HepG2 (cell line): Measurements from ENCODE around the gene GRB7. TPM values are rescaled to one million over a fixed set of nuclear protein-coding genes. Genes with fewer than 3 reads are reported as not detected.

Source experiments
- AHR ChIP-seq: IDR thresholded peaks from 2 replicates; pipeline ENCODE4 v1.6.1; 2018; ENCODE audit warnings: missing genetic modification reagents, missing compliant biosample characterization
- EEA1 ChIP-seq: sonication (generic); formaldehyde crosslinking; IDR thresholded peaks from 2 replicates; pipeline ENCODE4 v1.5.1; 2020; ENCODE audit warnings: mild to moderate bottlenecking, missing genetic modification reagents, borderline replicate concordance
- EED ChIP-seq: sonication (generic); formaldehyde crosslinking; IDR thresholded peaks from 2 replicates; pipeline ENCODE4 v1.5.0; 2020; ENCODE audit warnings: mild to moderate bottlenecking, missing genetic modification reagents
- FOXJ3 ChIP-seq: sonication (generic); formaldehyde crosslinking; IDR thresholded peaks from 2 replicates; pipeline ENCODE4 v1.4.0; 2020; ENCODE audit warnings: missing genetic modification reagents, mild to moderate bottlenecking, borderline replicate concordance
- FOXK1 ChIP-seq: sonication (generic); formaldehyde crosslinking; IDR thresholded peaks from 2 replicates; pipeline ENCODE4 v1.4.0; 2020; ENCODE audit warnings: low read depth, missing genetic modification reagents, borderline replicate concordance
- GMEB1 ChIP-seq: sonication (generic); formaldehyde crosslinking; IDR thresholded peaks from 2 replicates; pipeline ENCODE4 v1.5.1; 2020; ENCODE audit warnings: missing genetic modification reagents, mild to moderate bottlenecking, borderline replicate concordance
- HES4 ChIP-seq: sonication (generic); formaldehyde crosslinking; IDR thresholded peaks from 2 replicates; pipeline ENCODE4 v1.9.0; 2021; ENCODE audit warnings: mild to moderate bottlenecking, missing genetic modification reagents, borderline replicate concordance
- HOXD1 ChIP-seq: sonication (generic); formaldehyde crosslinking; IDR thresholded peaks from 2 replicates; pipeline ENCODE4 v1.5.0; 2020; ENCODE audit warnings: missing genetic modification reagents
- MAZ ChIP-seq, 2 experiments: sonication (generic) in 1 of 2; formaldehyde crosslinking in 1 of 2; IDR thresholded peaks; 2 replicates each; pipeline versions ENCODE4 v1.5.0 to v1.6.1; 2012 to 2020; ENCODE audit warnings: low read depth in 2 of 2, mild to moderate bottlenecking in 2 of 2, borderline replicate concordance in 1 of 2, improper control_type of control experiment in 1 of 2, low read length in 1 of 2, missing genetic modification reagents in 1 of 2, moderate library complexity in 1 of 2
- MBD4 ChIP-seq: IDR thresholded peaks from 2 replicates; pipeline ENCODE4 v1.6.1; 2012; ENCODE audit warnings: low read length, inconsistent platforms, borderline replicate concordance
- MXD4 ChIP-seq: IDR thresholded peaks from 2 replicates; pipeline ENCODE4 v1.6.1; 2016; ENCODE audit warnings: mild to moderate bottlenecking, missing biosample characterization, missing genetic modification reagents
- PREB ChIP-seq: sonication (generic); formaldehyde crosslinking; IDR thresholded peaks from 2 replicates; pipeline ENCODE4 v1.4.0; 2020; ENCODE audit warnings: missing genetic modification reagents
- RXRA ChIP-seq: sonication (generic); formaldehyde crosslinking; IDR thresholded peaks from 2 replicates; pipeline ENCODE4 v1.5.1; 2020; ENCODE audit warnings: missing genetic modification reagents
- SIN3A ChIP-seq: IDR thresholded peaks from 2 replicates; pipeline ENCODE4 v1.6.1; 2011; ENCODE audit warnings: low read depth, mild to moderate bottlenecking, control low read depth, low read length, borderline replicate concordance
- STAT5B ChIP-seq: sonication (generic); formaldehyde crosslinking; IDR thresholded peaks from 2 replicates; pipeline ENCODE4 v1.4.0; 2020; ENCODE audit warnings: missing genetic modification reagents
- ZBED4 ChIP-seq: sonication (generic); formaldehyde crosslinking; IDR thresholded peaks from 2 replicates; pipeline ENCODE4 v1.4.0; 2020; ENCODE audit warnings: missing genetic modification reagents, borderline replicate concordance
- ZNF280B ChIP-seq: sonication (generic); formaldehyde crosslinking; IDR thresholded peaks from 2 replicates; pipeline ENCODE4 v1.5.0; 2020; ENCODE audit warnings: missing genetic modification reagents, mild to moderate bottlenecking, borderline replicate concordance
- ZNF761 ChIP-seq: sonication (generic); formaldehyde crosslinking; conservative IDR thresholded peaks from 2 replicates; pipeline ENCODE4 v1.4.0; 2020; ENCODE audit warnings: mild to moderate bottlenecking, missing genetic modification reagents
- polyA plus RNA-seq, 8 experiments: library from polyadenylated mRNA; depleted of rRNA in 3 of 8; stranded (reverse) in 7 of 8; unstranded in 1 of 8; fragments of >200 nt; fragmentation: Illumina TruSeq in 4 of 8; extraction: Trizol in 4 of 8; gene quantifications; 2 replicates each; pipeline versions ENCODE4 v1.2.1 to v1.2.3, GENCODE V29; 2011 to 2016; ENCODE audit warnings: low read depth in 4 of 8, missing spikeins in 1 of 8, mixed read lengths in 1 of 8; ENCODE audit not compliant: insufficient read depth in 1 of 8
- total RNA-seq, 5 experiments: library from RNA; depleted of rRNA; stranded (reverse); fragments of >200 nt; fragmentation: Illumina TruSeq; extraction: Trizol; gene quantifications; 2 replicates each; pipeline ENCODE4 v1.2.3, GENCODE V29; 2016; ENCODE audit warnings: low read depth in 1 of 5

GRB7 gene
- total and polyA plus RNA-seq, 2 of the 13 experiments (the other 11 are each of a cell fraction or from before 2014, with no cell fraction given): 60.2 to 77.7 TPM

- TF ChIP-seq ZNF280B: no peak
- no peak for TF ChIP-seq RXRA
- TF ChIP-seq PREB (CRISPR knock-in tag): no peak
- TF ChIP-seq MAZ (IDR thresholded peaks at IDR 0.05; ENCODE audit: borderline replicate concordance, low read depth, low read length): peak; percentile 85; the same call in 1 of the 2 replicates
- TF ChIP-seq MAZ (CRISPR knock-in tag; IDR thresholded peaks at IDR 0.05; ENCODE audit: low read depth): peak; percentile 87
- no peak for TF ChIP-seq MXD4 (CRISPR knock-in tag)
- no peak for TF ChIP-seq MBD4
- TF ChIP-seq GMEB1 (CRISPR knock-in tag): no peak
- no peak for TF ChIP-seq STAT5B (CRISPR knock-in tag)
- no peak for TF ChIP-seq AHR
- TF ChIP-seq EEA1 (CRISPR knock-in tag): peak; percentile 59; the same call in 1 of the 2 replicates
- TF ChIP-seq HOXD1 (CRISPR knock-in tag): no peak
- TF ChIP-seq FOXK1 (CRISPR knock-in tag): no peak
- TF ChIP-seq FOXJ3 (CRISPR knock-in tag): no peak
- 0 out of 2 replicates have a peak, but pooled peaks have one; percentile 33 for TF ChIP-seq ZNF761 (CRISPR knock-in tag)
- TF ChIP-seq EED (CRISPR knock-in tag): no peak
- TF ChIP-seq SIN3A: no peak
- TF ChIP-seq HES4: no peak
- no peak for TF ChIP-seq ZBED4
Observed at GRCh38 chr17:39699818-39700147, 38.0 kb upstream of the GRB7 start, which contains the start of gene ERBB2 (continued).
